Liver (tissue), 9 donors: ENCODE measurements around the gene PRPS1L1. TPM values are rescaled to one million over a fixed set of nuclear protein-coding genes. Genes with fewer than 3 reads are reported as not detected.

Experiments used
- DNase-seq: peaks from one replicate; pipeline ENCODE4 v3.0.0-alpha.2; 2017; ENCODE audit warnings: low spot score
- H3K27ac ChIP-seq, 2 donors: one replicate each; pipeline ENCODE4 v1.7.0; 2013; ENCODE audit warnings: inconsistent platforms in 2 of 2, low read length in 2 of 2, control low read depth in 1 of 2, low read depth in 1 of 2, mild to moderate bottlenecking in 1 of 2
- H3K27me3 ChIP-seq, 4 donors: one replicate each; pipeline versions ENCODE4 v1.6.1 to v1.7.0; 2013; ENCODE audit warnings: low read length in 3 of 4, inconsistent platforms in 1 of 4, mild to moderate bottlenecking in 1 of 4, moderate library complexity in 1 of 4; ENCODE audit not compliant: control insufficient read depth in 4 of 4, insufficient read depth in 4 of 4
- H3K36me3 ChIP-seq, 4 donors: one replicate each; pipeline versions ENCODE4 v1.6.1 to v1.7.0; 2013; ENCODE audit warnings: low read length in 3 of 4, mild to moderate bottlenecking in 3 of 4, low read depth in 1 of 4, moderate library complexity in 1 of 4; ENCODE audit not compliant: control insufficient read depth in 4 of 4, insufficient read depth in 3 of 4
- H3K4me1 ChIP-seq, 4 donors: one replicate each; pipeline versions ENCODE4 v1.6.1 to v1.7.0; 2013; ENCODE audit warnings: low read length in 3 of 4, mild to moderate bottlenecking in 3 of 4, moderate library complexity in 1 of 4; ENCODE audit not compliant: control insufficient read depth in 4 of 4, insufficient read depth in 4 of 4
- H3K4me3 ChIP-seq, 3 donors: one replicate each; pipeline versions ENCODE4 v1.6.1 to v1.7.0; 2013; ENCODE audit warnings: low read length in 3 of 3, control low read depth in 1 of 3, low read depth in 1 of 3, mild to moderate bottlenecking in 1 of 3
- H3K9ac ChIP-seq, 2 donors: one replicate each; pipeline ENCODE4 v1.7.0; 2013; ENCODE audit warnings: low read length in 2 of 2, mild to moderate bottlenecking in 2 of 2, moderate library complexity in 2 of 2, control low read depth in 1 of 2, low read depth in 1 of 2
- H3K9me3 ChIP-seq, 4 donors: one replicate each; pipeline versions ENCODE4 v1.6.1 to v1.7.0; 2013; ENCODE audit warnings: low read length in 3 of 4; ENCODE audit not compliant: control insufficient read depth in 4 of 4
- ATF3 ChIP-seq: IDR thresholded peaks from 2 replicates; pipeline ENCODE4 v1.6.1; 2016; ENCODE audit warnings: antibody characterized with exemption
- CTCF ChIP-seq: fragments of 150-350 bp; IDR thresholded peaks from 2 replicates; pipeline ENCODE4 v1.5.1; 2017; ENCODE audit warnings: improper control_type of control experiment, low read depth, low read length; ENCODE audit not compliant: missing input control
- EGR1 ChIP-seq, 2 donors: IDR thresholded peaks; 2 replicates each; pipeline ENCODE4 v1.6.1; 2016 to 2018; ENCODE audit warnings: antibody characterized with exemption in 2 of 2, low read depth in 2 of 2
- FOXA1 ChIP-seq: IDR thresholded peaks from 2 replicates; pipeline ENCODE4 v1.6.1; 2016; ENCODE audit warnings: antibody characterized with exemption
- FOXA2 ChIP-seq: IDR thresholded peaks from 2 replicates; pipeline ENCODE4 v1.6.1; 2016; ENCODE audit warnings: antibody characterized with exemption
- GABPA ChIP-seq, 2 donors: IDR thresholded peaks in 1 of 2; conservative IDR thresholded peaks in 1 of 2; 2 replicates each; pipeline ENCODE4 v1.6.1; 2016; ENCODE audit warnings: antibody characterized with exemption in 2 of 2, mild to moderate bottlenecking in 1 of 2, moderate library complexity in 1 of 2
- HNF4A ChIP-seq, 2 donors: conservative IDR thresholded peaks; 2 replicates each; pipeline ENCODE4 v1.6.1; 2016; ENCODE audit warnings: antibody characterized with exemption in 2 of 2, mild to moderate bottlenecking in 2 of 2
- HNF4G ChIP-seq: IDR thresholded peaks from 2 replicates; pipeline ENCODE4 v1.6.1; 2016; ENCODE audit warnings: antibody characterized with exemption
- JUND ChIP-seq, 2 donors: IDR thresholded peaks; 2 replicates each; pipeline ENCODE4 v1.6.1; 2016; ENCODE audit warnings: antibody characterized with exemption in 2 of 2
- MAX ChIP-seq: IDR thresholded peaks from 2 replicates; pipeline ENCODE4 v1.6.1; 2016; ENCODE audit warnings: antibody characterized with exemption
- NR2F2 ChIP-seq: IDR thresholded peaks from 2 replicates; pipeline ENCODE4 v1.6.1; 2016; ENCODE audit warnings: antibody characterized with exemption
- RAD21 ChIP-seq, 2 donors: IDR thresholded peaks; 2 replicates each; pipeline ENCODE4 v1.6.1; 2016; ENCODE audit warnings: antibody characterized with exemption in 2 of 2, mild to moderate bottlenecking in 2 of 2
- REST ChIP-seq: IDR thresholded peaks from 2 replicates; pipeline ENCODE4 v1.6.1; 2016; ENCODE audit warnings: antibody characterized with exemption, mild to moderate bottlenecking
- RXRA ChIP-seq, 2 donors: IDR thresholded peaks; 2 replicates each; pipeline ENCODE4 v1.6.1; 2017 to 2018; ENCODE audit warnings: antibody characterized with exemption in 2 of 2, mild to moderate bottlenecking in 1 of 2
- SP1 ChIP-seq: IDR thresholded peaks from 2 replicates; pipeline ENCODE4 v1.6.1; 2018; ENCODE audit warnings: antibody characterized with exemption, mild to moderate bottlenecking
- TAF1 ChIP-seq: conservative IDR thresholded peaks from 2 replicates; pipeline ENCODE4 v1.6.1; 2016; ENCODE audit warnings: antibody characterized with exemption, mild to moderate bottlenecking
- YY1 ChIP-seq: IDR thresholded peaks from 2 replicates; pipeline ENCODE4 v1.6.1; 2016; ENCODE audit warnings: antibody characterized with exemption, mild to moderate bottlenecking
- ZBTB33 ChIP-seq: IDR thresholded peaks from 2 replicates; pipeline ENCODE4 v1.6.1; 2016; ENCODE audit warnings: antibody characterized with exemption
- WGBS: extraction: QIAGEN DNeasy Blood & Tissue Kit; methylation state at CpG from one replicate; pipeline ENCODE4 v1.1.7; 2013; 5-methylcytosine and 5-hydroxymethylcytosine counted together
- polyA plus RNA-seq, 2 donors: library from polyadenylated mRNA; stranded (reverse) in 1 of 2; unstranded in 1 of 2; fragments of 200-250 nt in 1 of 2; fragments of >200 nt in 1 of 2; fragmentation: Nextera tagmentation in 1 of 2; extraction: Ambion mirVana in 1 of 2; gene quantifications; one replicate each; pipeline versions ENCODE4 v1.2.1 to v1.2.3, GENCODE V29; 2013 to 2015
- total RNA-seq, 2 donors: library from RNA; depleted of rRNA; stranded (reverse); fragments of >200 nt; gene quantifications; one replicate each; pipeline ENCODE4 v1.2.3, GENCODE V29; 2014
- donor health status: healthy.
- donor health status: healthy.
- donor health status: healthy.
- donor health status: healthy.
- donor health status: healthy.

The PRPS1L1 gene
- total and polyA plus RNA-seq, 4 donors: not detected

- peaks cover 0 to 8% (median 4%) of the 10 kb centered on the region in 4 donors for H3K9me3 ChIP-seq
- 46% methylated on average over 4 of the region's 4 CpGs for WGBS
- H3K36me3 ChIP-seq: no peaks in the 10 kb centered on the region
- H3K4me3 ChIP-seq: no peak overlapping the region
- no peak overlapping the region for H3K9ac ChIP-seq
- H3K27ac ChIP-seq: no peak overlapping the region
- DNase-seq: no peak
- TF ChIP-seq SP1 (no peak), HNF4A (conservative IDR thresholded peaks at IDR 0.05) (no peak), ATF3 (no peak), ZBTB33 (no peak), FOXA2 (no peak), FOXA1 (no peak), REST (no peak), HNF4G (no peak), EGR1 (IDR thresholded peaks at IDR 0.05; ENCODE audit: low read depth in 2 of 2) (no peak), YY1 (no peak), JUND (IDR thresholded peaks at IDR 0.05) (no peak), CTCF (no peak), MAX (no peak), RXRA (IDR thresholded peaks at IDR 0.05) (no peak), TAF1 (no peak), RAD21 (IDR thresholded peaks at IDR 0.05) (no peak), NR2F2 (no peak), GABPA (IDR thresholded peaks at IDR 0.05 in 1 of 2, conservative IDR thresholded peaks at IDR 0.05 in 1 of 2) (no peak)
- H3K4me1 ChIP-seq: no peaks in the 10 kb centered on the region
- no peaks in the 10 kb centered on the region for H3K27me3 ChIP-seq
Observed at GRCh38 chr7:18003286-18003994, 24.2 kb downstream of the PRPS1L1 start.
